Measurements from ENCODE around the gene DDTL.

DNA sequence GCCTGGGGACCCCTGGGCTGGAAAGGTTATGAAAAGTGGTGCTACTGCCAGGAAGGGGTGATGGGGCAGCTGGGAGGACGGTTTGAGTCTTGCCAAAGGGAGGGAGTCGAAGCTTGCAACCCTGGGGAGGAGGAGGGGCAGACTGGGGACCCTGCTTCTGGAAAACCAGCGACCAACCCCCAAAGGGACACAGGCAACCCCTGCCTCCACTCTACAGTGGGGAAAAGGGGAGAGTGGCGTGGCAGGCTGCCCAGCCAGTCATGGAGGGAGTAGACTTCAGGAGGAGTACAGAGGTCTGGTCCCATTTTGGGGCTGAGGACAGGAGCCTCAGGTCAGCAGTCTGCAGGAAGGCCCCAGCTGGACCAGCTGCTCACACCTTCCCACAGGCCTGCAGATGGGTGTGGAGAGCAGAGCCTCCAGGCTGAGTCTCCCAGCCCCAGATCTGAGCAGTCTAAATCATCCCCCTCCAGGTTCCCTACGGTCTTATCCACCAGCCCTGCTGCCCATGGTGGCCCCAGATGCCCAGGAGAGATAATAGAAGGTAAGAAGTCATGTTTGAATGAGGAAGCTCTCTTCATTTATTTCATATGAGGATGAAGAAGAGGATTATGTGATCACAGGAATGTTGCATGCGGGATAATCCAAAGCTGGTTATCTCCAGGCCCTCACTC lies 4.3 kb downstream of the DDTL start:
- TF ChIP-seq, protein P1, sequence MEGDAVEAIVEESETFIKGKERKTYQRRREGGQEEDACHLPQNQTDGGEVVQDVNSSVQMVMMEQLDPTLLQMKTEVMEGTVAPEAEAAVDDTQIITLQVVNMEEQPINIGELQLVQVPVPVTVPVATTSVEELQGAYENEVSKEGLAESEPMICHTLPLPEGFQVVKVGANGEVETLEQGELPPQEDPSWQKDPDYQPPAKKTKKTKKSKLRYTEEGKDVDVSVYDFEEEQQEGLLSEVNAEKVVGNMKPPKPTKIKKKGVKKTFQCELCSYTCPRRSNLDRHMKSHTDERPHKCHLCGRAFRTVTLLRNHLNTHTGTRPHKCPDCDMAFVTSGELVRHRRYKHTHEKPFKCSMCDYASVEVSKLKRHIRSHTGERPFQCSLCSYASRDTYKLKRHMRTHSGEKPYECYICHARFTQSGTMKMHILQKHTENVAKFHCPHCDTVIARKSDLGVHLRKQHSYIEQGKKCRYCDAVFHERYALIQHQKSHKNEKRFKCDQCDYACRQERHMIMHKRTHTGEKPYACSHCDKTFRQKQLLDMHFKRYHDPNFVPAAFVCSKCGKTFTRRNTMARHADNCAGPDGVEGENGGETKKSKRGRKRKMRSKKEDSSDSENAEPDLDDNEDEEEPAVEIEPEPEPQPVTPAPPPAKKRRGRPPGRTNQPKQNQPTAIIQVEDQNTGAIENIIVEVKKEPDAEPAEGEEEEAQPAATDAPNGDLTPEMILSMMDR (IDR thresholded peaks at IDR 0.05; ENCODE audit: insufficient read depth, low read length, poor library complexity, severe bottlenecking), result no peak
- TF ChIP-seq EZH2phosphoT487 (conservative IDR thresholded peaks at IDR 0.05; ENCODE audit: low read length), result no peak

Measured in SU-DHL-6 (cell line).